Measurements from ENCODE around the gene TBC1D7.

GRCh38 chr6:13268913-13269518 lies 59.3 kb downstream of the TBC1D7 start:
- TF ChIP-seq CTCF (conservative IDR thresholded peaks at IDR 0.05) (no peak), ZFX (IDR thresholded peaks at IDR 0.05) (no peak)

Measured in C4-2B (cell line).